GM10248 (cell line): ENCODE data around the gene MOB3B.

Experiments used
- CTCF ChIA-PET: fragments of 300-600 bp; sonication (Branson Sonifier 250); formaldehyde crosslinking; extraction: SDS; loops from one replicate; lab custom pipeline; 2021; ENCODE audit warnings: antibody characterized with exemption; lab: Yijun Ruan, JAX
- POLR2A ChIA-PET: fragments of 350-650 bp; sonication (Branson Sonifier 250); formaldehyde crosslinking; extraction: SDS; loops from one replicate; lab custom pipeline; 2020; ENCODE audit warnings: antibody characterized with exemption; lab: Yijun Ruan, JAX
- DNase-seq: peaks from one replicate; pipeline ENCODE4 v3.0.0; 2012; ENCODE audit errors: extremely low spot score
- TF ChIP-seq, protein P1 (sequence below): IDR thresholded peaks from 2 replicates; pipeline ENCODE4 v1.5.1; 2012; ENCODE audit warnings: mild to moderate bottlenecking, low read depth; ENCODE audit errors: extremely low read depth, missing control alignments, control extremely low read depth

Gene MOB3B

DNA sequence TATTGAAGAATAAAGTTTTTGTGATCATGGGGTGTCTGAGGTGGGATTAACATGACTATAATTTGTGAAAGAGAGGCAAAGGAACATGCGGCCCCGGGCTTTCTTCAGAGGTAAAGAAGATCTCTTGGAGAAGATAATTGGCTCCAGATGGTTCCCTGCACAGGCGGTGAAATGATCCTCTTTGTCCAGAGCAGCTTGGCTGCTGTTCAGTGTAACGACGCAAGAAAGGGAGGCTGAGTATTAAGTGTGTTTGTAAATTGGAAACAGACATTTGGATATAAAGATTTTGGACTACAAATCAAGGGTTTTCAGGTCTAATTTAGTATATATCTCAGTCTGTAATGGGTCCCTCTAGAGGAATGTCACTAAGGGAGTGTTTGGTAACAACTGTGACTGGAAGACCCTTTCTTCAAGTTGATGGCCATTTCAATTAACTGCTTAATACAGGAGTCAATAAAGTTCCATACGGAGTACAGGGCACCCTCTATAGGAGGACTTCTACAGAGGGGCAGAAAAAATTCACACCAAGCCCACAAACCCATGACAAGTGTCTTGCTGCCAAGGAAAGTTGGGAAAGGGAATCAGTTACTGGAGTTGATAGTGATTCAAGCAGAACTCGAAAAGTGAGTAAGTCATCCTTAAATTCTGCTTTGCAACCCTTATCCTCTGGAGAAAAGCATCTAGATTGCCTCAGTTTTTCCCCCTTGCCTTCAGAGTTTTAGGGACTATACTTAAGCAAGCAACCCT lies 236.8 kb downstream of the MOB3B start:
- CTCF ChIA-PET, result no interaction called here
- TF ChIP-seq, protein P1, sequence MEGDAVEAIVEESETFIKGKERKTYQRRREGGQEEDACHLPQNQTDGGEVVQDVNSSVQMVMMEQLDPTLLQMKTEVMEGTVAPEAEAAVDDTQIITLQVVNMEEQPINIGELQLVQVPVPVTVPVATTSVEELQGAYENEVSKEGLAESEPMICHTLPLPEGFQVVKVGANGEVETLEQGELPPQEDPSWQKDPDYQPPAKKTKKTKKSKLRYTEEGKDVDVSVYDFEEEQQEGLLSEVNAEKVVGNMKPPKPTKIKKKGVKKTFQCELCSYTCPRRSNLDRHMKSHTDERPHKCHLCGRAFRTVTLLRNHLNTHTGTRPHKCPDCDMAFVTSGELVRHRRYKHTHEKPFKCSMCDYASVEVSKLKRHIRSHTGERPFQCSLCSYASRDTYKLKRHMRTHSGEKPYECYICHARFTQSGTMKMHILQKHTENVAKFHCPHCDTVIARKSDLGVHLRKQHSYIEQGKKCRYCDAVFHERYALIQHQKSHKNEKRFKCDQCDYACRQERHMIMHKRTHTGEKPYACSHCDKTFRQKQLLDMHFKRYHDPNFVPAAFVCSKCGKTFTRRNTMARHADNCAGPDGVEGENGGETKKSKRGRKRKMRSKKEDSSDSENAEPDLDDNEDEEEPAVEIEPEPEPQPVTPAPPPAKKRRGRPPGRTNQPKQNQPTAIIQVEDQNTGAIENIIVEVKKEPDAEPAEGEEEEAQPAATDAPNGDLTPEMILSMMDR, result no peak
- no peak for DNase-seq
- POLR2A ChIA-PET, result no interaction called here

DNA sequence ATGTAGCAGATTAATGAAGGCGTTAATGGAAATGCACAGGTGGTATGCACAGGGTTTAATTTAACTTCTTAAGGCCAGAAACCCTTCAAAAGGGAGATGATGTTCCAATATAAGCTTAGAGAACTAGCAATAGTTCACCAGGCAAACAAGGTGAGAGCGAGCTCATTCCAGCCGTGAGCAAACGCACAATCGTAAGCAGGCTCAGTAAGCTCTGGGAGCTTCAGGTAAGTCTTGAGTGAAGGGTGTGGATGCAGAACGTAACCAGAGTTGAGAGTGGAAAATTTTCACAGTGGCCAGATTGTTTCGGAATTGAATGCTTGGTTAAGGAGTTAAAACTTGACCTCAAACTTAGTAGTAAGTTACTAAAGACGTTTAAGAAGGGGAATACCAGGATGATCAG lies 238.3 kb downstream of the MOB3B start:
- POLR2A ChIA-PET, result no interaction called here
- DNase-seq, result no peak
- TF ChIP-seq, protein P1, result no peak
- CTCF ChIA-PET, result interaction anchor here (0.9 to 1.0 kb wide), 2 partner anchors 9 to 10 kb away, joined by 3 read pairs; no protein-coding TSS in a partner anchor

DNA sequence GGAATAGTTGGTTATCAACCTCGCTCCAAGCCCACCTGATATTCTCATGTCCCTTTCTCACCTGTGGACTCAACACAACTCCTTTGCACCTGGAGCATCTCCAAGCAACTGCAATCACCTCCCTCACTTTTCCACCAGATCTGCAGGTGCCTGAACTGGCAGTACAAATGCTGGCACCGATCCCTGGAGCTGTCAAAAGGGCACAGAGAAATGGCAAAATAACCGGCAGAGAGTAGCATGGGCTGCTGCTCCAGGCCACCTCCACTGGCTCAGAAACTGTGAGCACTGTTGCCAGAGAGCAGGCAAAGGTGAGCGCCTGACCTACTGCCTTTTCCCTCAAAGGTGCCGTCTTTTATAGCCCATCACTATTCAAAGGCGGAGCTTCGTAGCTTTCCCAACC lies 247.3 kb downstream of the MOB3B start:
- POLR2A ChIA-PET, result no interaction called here
- TF ChIP-seq, protein P1, result no peak
- DNase-seq, result no peak
- CTCF ChIA-PET, result no interaction called here

DNA sequence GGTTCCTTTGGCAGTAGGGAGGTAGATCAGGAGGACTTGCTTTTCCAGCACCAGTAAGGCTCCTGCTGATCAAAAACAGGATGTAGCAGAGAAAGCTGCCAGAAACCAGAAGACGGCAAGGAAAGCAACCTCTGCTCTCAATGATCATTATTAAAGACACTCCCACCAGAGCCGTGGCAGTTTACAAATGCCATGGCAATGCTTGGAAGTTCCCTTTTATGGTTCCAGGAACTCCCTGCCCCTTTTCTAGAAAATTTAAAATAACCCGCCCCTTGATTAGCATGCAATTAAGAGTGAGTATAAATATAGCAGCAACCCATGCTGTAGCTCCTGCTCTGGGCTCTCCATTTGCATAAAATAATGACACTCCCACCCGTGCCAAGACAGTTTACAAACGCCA lies 248.8 kb downstream of the MOB3B start:
- DNase-seq, result no peak
- POLR2A ChIA-PET, result no interaction called here
- CTCF ChIA-PET, result interaction anchor here (1.3 kb wide), 1 partner anchor 29 kb away, joined by 3 read pairs; no protein-coding TSS in a partner anchor
- TF ChIP-seq, protein P1, result no peak

DNA sequence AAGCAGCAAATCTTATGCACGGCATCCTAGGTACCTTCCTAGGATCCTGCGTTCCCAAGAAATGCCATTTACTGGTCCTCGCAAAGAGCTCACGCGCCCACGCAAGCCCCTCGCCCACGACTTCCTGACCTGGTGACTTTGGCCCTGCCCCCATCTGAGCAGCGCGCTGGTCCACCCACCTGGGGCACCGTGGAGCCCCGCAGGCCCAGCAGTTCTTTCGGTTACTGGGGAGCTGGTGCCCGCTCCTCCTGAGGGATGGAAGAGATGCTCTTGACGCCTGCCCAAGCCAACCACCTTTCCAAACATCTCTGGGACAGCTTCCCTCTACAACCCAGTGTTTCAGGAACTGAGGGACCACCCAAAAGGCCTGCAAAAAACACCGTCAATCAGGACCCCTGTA lies 249.4 kb downstream of the MOB3B start:
- TF ChIP-seq, protein P1, result no peak
- CTCF ChIA-PET, result interaction anchor here (1.0 to 1.4 kb wide), 4 partner anchors 13 to 540 kb away, joined by 3 to 4 read pairs (median 3); no protein-coding TSS in a partner anchor
- POLR2A ChIA-PET, result no interaction called here
- DNase-seq, result no peak

DNA sequence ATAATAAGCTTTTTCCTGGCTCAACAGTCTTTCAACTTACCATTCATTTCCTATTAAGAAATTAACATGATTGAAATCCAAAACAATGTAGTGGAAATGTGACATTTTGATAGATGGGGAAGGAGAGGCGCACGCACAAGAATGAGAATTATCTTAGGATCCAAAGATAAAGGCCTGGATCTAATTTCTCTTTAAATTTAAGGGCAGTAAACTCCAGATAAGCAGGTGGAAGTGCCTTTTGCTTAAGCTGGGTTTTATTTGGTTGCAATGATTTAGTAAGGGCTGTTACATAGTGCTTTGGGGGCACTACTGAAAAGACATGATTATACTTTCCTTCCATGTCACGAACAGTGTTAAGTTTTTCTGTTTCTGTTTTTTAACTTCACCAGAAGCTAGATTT lies 250.0 kb downstream of the MOB3B start:
- CTCF ChIA-PET, result interaction anchor here (1.0 to 1.4 kb wide), 4 partner anchors 13 to 539 kb away, joined by 3 to 4 read pairs (median 3); no protein-coding TSS in a partner anchor
- POLR2A ChIA-PET, result no interaction called here
- DNase-seq, result no peak
- TF ChIP-seq, protein P1, result no peak
